ENCODE data around the gene MIEF1.
A peak's percentile ranks its signal among the peaks of the same experiment; 100 is the strongest.

Gene MIEF1

GRCh38 chr22:39502109-39502788, at the start of gene MIEF1:
TSS of gene MIEF1 (plus strand) at chr22:39502290. CDS start at chr22:39511295, 9,005 bp downstream.
- peak; percentile 80 to 88 for DNase-seq (ENCODE audit: low read depth in 2 of 2, low spot score in 1 of 2)

DNA sequence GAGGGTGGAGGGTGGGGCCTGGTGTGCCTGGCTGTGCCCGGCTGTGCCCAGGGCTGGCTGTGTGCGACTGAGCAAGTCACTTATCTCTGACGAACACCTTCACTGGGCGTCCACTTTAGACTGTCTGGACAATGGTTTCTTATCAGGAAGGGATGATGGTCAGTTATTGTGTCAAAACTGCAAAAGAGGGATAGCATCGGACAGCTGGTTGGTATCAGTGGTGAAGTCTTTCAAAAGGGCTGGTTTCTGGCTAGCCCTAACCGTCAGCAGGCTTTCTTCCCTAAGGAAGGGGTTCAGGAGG, 49.4 kb upstream of the MIEF1 start:
- no peak for DNase-seq (ENCODE audit: low read depth in 2 of 2, low spot score in 1 of 2)

DNA sequence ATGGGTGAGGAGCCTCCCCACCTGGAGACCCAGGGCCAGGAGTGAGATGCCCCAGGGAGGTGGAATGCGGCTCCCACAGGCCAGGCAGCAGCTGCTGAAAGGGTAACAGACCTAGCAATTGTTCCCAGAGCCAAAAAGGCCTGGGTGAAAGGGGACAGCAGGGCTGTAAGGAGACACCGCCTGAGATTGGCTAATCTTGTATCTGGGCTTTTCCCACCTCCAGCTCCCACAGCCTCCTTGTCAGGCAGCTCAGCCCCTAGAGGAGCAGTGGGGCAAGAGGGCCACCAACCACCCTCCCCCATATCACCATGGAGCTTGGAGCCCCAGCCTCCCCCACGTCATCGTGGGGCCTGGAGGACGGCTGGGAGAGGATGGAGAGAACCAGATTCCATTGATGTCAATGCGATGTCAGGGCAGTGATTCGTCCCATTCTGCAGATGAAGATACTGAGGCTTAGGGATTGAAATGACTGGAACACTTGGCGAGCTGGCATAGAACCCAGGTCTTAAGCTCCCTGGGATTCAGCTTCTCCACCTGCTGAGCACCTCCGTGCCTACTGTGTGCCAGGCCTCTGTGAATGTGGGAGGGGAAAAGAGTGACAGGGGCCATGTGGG, 48.2 kb upstream of the MIEF1 start:
- no peak for DNase-seq (ENCODE audit: low read depth in 2 of 2, low spot score in 1 of 2)

- DNase-seq (ENCODE audit: low read depth in 2 of 2, low spot score in 1 of 2) = no peak
Observed at GRCh38 chr22:39454385-39454871, 47.7 kb upstream of the MIEF1 start.

DNA sequence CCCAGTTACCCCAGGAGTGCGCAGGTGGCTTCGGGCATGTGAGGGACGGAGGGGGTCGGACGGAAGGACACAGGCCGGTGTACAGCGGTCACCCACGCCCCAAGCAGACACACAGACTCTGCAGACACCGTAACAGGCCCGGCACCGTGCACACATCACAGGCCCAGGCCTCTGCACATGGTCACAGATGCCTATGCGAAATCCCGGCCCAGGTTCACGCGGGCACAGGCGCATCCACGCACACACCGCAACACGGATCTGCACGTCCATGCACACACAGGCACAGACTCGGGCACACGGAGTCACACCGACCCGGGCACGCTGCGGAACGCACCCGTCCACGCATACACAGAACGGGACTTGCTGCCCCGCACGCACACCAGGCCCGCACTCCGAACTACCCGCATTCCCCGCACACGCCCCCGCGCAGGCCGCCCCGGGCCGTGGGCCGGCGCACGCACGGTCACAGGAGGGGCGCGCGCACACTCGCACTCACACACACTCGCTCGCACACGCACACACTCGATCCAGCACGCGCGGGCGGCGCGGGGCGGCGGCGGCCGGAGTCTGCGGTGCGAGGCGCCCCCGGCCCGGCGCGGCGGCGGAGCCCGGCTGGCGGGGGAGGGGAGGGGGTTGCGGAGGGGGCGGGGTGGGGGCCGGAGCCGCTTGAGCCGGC, 45.4 kb upstream of the MIEF1 start, which contains the start of gene MGAT3:
Gene MGAT3 (plus strand): TSS at position 491 of the 676 bp plus-strand sequence. CDS start 30,336 bp downstream, outside the sequence.
- no peak for DNase-seq (ENCODE audit: low read depth in 2 of 2, low spot score in 1 of 2)

DNA sequence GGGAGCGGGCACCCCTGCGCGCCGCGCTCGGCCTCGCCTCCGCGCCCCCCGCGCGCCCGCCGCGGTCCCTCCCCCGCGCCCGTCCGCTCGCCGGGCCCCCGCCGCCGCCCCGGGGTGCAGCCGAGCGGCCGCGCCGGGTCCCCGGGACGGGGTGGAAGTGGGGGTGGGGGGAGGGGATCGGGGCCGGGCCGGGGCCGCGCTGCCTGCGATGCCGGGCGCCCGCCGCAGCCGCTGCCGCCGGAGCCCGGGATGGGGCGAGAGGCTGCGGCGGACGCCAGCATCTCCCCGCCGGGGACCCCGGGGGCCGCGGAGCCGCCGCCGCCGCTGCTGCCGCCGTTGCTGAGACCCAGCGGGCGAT, 44.9 kb upstream of the MIEF1 start:
- no peak for DNase-seq (ENCODE audit: low read depth in 2 of 2, low spot score in 1 of 2)

DNA sequence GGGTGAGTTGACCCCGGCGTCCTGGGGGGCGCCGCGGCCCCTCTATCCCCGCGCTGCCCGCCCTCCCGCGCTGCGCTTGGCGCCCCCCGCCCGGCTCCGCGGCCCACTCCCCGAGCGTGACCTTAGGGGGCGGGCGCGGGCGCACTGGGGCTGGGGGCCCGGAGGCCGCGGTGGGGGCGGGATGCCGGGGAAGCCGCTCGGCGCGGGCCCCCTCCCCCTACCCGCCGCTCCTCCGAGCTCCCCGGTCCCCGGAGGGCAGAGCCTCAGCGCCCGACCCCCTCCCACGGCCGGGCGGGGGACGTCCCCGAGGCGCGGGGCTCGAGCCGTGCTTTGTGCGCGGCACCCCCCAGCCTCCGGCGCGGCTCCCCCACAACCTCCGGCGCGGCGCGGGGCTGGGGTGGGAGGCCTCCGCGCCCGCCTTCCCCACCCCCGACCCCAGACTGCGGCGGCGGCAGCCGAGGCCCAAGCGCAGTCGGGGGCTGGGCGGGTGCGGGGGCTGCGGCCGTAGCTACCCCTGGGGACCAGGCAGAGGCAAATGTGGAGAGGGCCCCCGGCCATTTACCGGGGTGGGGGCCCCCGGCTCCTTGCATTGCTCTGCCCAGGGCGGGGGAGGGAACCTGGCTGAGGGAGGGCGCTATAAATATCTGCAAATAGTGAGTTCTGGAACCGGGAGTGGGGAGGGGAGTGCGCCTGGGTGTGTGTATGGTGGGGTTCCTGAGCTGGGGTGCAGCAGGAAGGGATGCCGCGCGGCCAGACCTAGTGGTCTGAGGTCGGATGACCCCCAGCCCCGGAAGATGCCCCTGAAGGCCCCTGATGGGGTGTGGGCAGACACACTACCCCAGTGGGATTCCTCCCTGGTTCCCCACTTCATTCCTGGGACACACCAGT, 44.3 kb upstream of the MIEF1 start:
- DNase-seq (ENCODE audit: low read depth in 2 of 2, low spot score in 1 of 2) = no peak

GRCh38 chr22:39458444-39459083, 43.5 kb upstream of the MIEF1 start:
- DNase-seq (ENCODE audit: low read depth in 2 of 2, low spot score in 1 of 2) = no peak

DNA sequence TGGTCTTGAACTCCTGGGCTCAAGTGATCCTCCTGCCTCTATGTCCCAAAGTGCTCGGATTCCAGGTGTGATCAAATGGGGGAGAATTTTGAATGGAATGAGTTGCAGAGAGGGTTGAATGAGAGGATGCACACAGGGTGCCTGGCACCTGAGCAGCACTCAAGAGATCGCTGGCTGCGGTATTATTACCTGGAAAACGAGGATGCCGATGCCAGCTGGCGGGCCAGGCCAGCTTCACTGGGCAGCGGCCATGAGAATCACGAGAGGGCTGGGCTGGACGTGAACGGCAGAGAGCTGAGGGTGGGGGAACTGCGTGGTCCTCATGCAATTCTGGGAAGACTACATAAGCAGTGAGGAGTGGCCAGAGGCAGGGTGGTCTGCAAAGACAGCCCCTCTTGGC, 42.4 kb upstream of the MIEF1 start:
- DNase-seq (ENCODE audit: low read depth in 2 of 2, low spot score in 1 of 2) = no peak

DNA sequence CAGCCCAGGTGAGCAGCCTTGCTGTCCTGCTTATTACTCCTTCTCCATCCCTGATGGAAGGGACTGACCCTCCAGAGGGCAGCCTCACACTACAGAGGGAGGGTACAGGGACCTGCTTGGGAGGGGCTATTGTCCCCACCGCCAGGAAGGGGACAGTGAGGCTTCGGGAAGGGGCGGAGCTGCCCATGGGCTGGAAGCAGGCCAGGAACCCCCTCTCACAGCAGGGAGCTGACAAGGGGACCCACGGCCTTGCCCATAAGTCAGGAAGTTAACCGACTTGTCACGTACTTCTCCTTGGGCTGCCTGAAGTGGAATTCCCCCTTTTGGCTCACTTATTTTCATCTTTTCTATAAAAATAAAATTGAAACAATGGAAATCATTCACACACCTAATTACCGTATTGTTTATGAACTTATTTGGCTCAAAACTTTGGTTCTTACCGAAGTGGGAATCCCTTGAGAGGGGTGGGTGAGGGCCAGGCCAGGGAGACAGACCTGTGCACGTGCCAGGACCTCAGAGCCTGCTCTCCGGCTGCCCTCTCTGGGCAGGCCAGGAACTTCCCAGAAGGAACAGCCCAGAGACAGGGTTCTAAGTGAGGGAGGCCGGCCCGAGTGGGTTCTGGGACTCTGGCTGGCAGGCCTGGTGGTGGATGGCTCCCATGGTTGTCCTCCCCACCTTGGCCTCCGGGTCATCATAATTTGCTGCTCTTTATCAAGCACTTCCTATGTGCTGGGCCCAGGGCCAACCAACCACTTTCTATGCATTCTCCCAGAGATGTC, 39.5 kb upstream of the MIEF1 start:
- no peak for DNase-seq (ENCODE audit: low read depth in 2 of 2, low spot score in 1 of 2)

DNA sequence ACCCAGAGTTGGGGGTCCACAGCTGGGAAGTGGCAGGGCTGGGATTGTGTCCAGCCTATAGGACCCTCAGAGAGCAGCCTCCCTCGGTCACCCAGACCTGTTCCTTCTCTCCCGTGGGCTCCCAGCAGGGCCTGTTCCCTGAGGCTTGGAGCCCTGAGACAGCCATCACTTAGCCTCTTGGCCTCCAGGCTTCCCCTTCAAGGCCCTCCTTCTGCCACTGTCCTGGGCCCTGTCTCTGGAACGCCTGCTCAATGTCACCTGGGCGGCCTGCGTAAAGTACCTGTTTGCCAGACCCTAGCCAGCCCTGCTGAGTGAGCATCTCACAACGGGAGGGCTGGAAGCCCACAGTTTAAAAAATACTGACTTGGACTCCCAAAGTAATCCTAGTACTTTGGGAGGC, 38.8 kb upstream of the MIEF1 start:
- DNase-seq (ENCODE audit: low read depth in 2 of 2, low spot score in 1 of 2) = no peak

- DNase-seq (ENCODE audit: low read depth in 2 of 2, low spot score in 1 of 2) = no peak
Observed at GRCh38 chr22:39463931-39464390, 38.1 kb upstream of the MIEF1 start.

- DNase-seq (ENCODE audit: low read depth in 2 of 2, low spot score in 1 of 2) = no peak
Observed at GRCh38 chr22:39466228-39467006, 35.7 kb upstream of the MIEF1 start.

- no peak for DNase-seq (ENCODE audit: low read depth in 2 of 2, low spot score in 1 of 2)
Observed at GRCh38 chr22:39467390-39467895, 34.6 kb upstream of the MIEF1 start.

DNA sequence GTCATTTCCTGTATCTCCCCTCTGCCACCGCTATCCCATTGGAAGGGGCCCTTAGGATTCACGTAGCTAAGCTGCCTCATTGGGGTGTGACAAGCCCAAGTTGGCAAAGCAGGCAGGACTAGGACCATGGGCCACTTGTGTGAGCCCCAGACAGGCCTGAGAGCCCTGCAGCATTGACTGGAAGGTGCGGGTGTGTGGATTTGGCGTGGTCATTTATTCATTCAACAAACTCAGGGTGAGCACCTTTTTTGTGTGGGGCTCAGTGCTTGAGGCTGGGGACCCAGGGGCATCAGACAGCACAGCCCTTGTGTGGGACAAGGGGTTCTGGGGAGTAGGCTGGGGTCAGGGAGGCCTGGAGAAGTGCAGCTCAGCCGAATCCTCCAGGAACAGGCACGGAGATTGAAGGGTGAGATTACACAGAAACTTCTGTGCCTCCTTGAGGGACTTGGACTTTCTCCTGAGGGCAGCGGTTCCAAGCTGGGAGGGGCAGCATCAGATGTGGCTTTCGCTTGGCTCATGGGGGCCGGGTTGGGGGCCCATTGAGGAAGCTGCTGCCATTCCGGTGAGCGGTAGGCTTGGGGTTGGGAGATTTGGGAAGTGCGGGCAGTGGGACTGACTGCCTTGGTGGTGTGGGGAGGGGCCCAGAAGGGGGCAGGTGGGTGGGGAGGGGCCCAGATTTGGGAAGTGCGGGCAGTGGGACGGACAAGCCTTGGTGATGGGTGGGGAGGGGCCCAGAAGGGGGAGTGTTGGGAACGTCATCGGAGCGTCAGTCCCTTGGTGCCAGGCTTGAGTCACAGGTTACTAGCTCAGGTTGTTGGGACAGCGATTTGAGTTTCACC, 33.4 kb upstream of the MIEF1 start:
- DNase-seq (ENCODE audit: low read depth in 2 of 2, low spot score in 1 of 2) = no peak

DNA sequence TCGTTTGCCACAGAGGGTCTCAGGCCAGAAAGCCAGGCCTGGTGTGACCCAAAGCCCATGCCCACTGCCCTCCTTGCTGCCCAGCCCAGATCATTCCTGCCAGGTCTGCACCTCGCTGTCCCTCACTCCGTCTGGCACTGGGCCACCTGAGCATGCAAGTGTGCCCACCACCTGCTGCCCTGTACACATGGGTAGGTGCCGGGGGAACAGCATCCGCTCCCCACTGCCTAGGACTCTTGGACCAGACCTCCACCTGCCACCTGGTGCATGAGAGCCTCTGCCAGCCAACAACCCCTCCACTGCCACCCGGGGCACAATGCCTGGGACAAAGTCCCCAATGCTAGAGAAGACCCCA, 32.8 kb upstream of the MIEF1 start:
- DNase-seq (ENCODE audit: low read depth in 2 of 2, low spot score in 1 of 2) = no peak

DNA sequence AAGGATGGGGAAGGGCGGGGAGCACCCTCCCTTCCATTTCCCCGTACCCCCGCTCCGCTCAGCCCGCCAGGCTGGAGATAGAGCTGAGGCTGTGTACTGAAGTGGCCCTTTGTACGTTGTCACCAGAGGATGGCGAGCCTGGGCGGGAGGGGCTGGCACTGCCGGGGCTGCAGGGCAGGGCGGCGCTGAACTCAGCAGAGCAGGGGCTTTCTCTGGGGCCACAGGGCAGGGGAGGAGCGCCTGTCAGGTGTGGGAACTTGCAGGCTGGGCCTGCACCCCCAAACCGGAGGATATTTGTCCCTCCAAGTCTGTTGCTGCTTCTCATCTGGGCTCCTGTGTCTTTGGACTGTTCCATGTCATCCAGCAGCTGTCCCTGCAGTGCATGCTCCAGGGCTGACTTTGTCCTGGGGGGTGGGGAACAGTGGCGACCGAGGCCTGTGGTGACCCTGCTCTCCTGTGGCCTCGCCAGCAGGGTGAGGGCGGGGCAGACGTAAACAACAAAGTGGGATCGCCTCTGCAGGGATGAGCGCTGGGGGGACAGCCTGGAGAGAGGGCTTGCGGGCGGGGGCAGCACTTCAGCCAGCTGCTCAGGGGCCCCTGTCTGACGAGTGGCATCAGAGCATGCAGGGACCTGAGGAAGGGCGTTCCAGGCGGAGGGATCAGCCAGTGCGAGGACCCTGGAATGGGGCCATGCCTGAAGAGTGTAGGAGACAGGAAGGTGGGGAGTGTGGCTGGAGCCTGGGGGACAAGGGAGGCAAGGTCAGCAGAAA, 32.2 kb upstream of the MIEF1 start:
- no peak for DNase-seq (ENCODE audit: low read depth in 2 of 2, low spot score in 1 of 2)
